Adrenal gland (tissue), 12 donors: Measurements from ENCODE around the gene KLK15. TPM values are rescaled to one million over a fixed set of nuclear protein-coding genes. Genes with fewer than 3 reads are reported as not detected.

Source experiments
- DNase-seq, 7 donors: peaks; one replicate each; pipeline ENCODE4 v3.0.0-alpha.2; 2019 to 2020
- H3K27ac ChIP-seq, 5 donors: fragments of 200-600 bp; sonication (generic) in 4 of 5; 1 replicate in 3 of 5; 2 replicates in 2 of 5; pipeline versions ENCODE4 v1.5.1 to v1.8.0; 2016 to 2020; ENCODE audit warnings: mild to moderate bottlenecking in 1 of 5
- H3K27me3 ChIP-seq: fragments of 200-600 bp; 2 replicates; pipeline ENCODE4 v1.8.0; 2021
- H3K36me3 ChIP-seq, 2 donors: fragments of 200-600 bp; replicated peaks in 1 of 2; 1 replicate in 1 of 2; 2 replicates in 1 of 2; pipeline versions ENCODE4 v1.5.1 to v1.8.0; 2018 to 2022
- H3K4me1 ChIP-seq, 2 donors: fragments of 200-600 bp; replicated peaks in 1 of 2; 1 replicate in 1 of 2; 2 replicates in 1 of 2; pipeline versions ENCODE4 v1.5.1 to v1.8.0; 2018 to 2021
- H3K4me3 ChIP-seq, 4 donors: fragments of 200-600 bp; sonication (generic) in 3 of 4; one replicate each; pipeline ENCODE4 v1.5.1; 2016 to 2018
- H3K9me3 ChIP-seq, 3 donors: fragments of 200-600 bp; sonication (generic) in 1 of 3; replicated peaks in 1 of 3; 1 replicate in 2 of 3; 2 replicates in 1 of 3; pipeline versions ENCODE4 v1.5.1 to v1.8.0; 2016 to 2021
- POLR2A ChIP-seq, 2 donors: fragments of 450-650 bp; IDR thresholded peaks; one replicate each; pipeline ENCODE4 v1.6.1; 2017; ENCODE audit warnings: antibody characterized with exemption in 2 of 2, mild to moderate bottlenecking in 2 of 2, moderate library complexity in 1 of 2
- WGBS, 4 donors: extraction: QIAGEN DNeasy Blood & Tissue Kit in 2 of 4; methylation state at CpG; one replicate each; pipeline versions ENCODE4 v1.1.5 to v1.1.7; 2013 to 2017; 5-methylcytosine and 5-hydroxymethylcytosine counted together
- intact Hi-C, 2 donors: fragments of 100-400 bp; cut with DNase I; formaldehyde crosslinking; loops; one replicate each; pipeline versions ENCODE4 v1.14.1 to v1.15.0; 2022 to 2023
- polyA plus RNA-seq, 3 donors: library from polyadenylated mRNA; stranded (reverse); fragments of 200-250 nt in 2 of 3; fragments of 350-450 nt in 1 of 3; fragmentation: Illumina TruSeq in 1 of 3; extraction: RNeasy Lipid Tissue Mini Kit (QIAGEN cat#74804) in 1 of 3; gene quantifications; one replicate each; pipeline ENCODE4 v1.2.3, GENCODE V29; 2013 to 2014
- total RNA-seq, 9 donors: library from RNA; depleted of rRNA in 4 of 9; stranded (reverse); fragments of >200 nt in 4 of 9; fragments of 120-200 nt in 1 of 9; fragmentation: NEBNext Ultra II Directional in 1 of 9; extraction: Animal tissue kit (Norgen Biotek cat#: 25700) in 1 of 9; gene quantifications; one replicate each; pipeline versions ENCODE4 v1.1.0 to v1.2.4, GENCODE V29; 2013 to 2023
- TF ChIP-seq, protein P1 (sequence below), 6 experiments: fragments of 450-650 bp in 4 of 6; fragments of 200-600 bp in 2 of 6; sonication (generic) in 1 of 6; IDR thresholded peaks; 1 replicate in 5 of 6; 2 replicates in 1 of 6; pipeline versions ENCODE4 v1.5.1 to v1.8.0; 2016 to 2021; ENCODE audit warnings: antibody characterized with exemption in 6 of 6, mild to moderate bottlenecking in 2 of 6, moderate library complexity in 1 of 6
- donor health status: healthy with polysubstance abuse.
- donor health status: Bipolar disorder and iron deficiency.
- donor health status: DM: yes; HTN: yes; CAD: no.
- donor health status: DM: no; HTN: no; CAD: no.
- donor health status: DM: no; HTN: no; CAD: no.
- donor health status: DM: yes; HTN: yes; CAD: no.

KLK15 gene
- total and polyA plus RNA-seq, 12 donors: 0.15 to 5.1 (median 0.99) TPM; not detected in 2

DNA sequence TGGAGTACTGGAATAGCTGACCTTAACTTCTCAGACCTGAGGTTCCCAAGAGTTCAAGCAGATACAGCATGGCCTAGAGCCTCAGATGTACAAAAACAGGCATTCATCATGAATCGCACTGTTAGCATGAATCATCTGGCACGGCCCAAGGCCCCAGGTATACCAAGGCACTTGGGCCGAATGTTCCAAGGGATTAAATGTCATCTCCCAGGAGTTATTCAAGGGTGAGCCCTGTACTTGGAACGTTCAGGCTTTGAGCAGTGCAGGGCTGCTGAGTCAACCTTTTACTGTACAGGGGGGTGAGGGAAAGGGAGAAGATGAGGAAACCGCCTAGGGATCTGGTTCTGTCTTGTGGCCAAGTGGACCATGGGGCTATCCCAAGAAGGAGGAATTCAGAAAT is 27.6 kb upstream of the KLK15 start:
- 36 to 41% (median 39%) methylated on average over 5 of the region's 5 CpGs for WGBS, 4 donors
- intact Hi-C loops: no loop called here
- H3K36me3 ChIP-seq: no peaks in the 10 kb centered on the region
- H3K4me3 ChIP-seq: no peak overlapping the region
- H3K9me3 ChIP-seq: no peaks in the 10 kb centered on the region
- TF ChIP-seq, protein P1, sequence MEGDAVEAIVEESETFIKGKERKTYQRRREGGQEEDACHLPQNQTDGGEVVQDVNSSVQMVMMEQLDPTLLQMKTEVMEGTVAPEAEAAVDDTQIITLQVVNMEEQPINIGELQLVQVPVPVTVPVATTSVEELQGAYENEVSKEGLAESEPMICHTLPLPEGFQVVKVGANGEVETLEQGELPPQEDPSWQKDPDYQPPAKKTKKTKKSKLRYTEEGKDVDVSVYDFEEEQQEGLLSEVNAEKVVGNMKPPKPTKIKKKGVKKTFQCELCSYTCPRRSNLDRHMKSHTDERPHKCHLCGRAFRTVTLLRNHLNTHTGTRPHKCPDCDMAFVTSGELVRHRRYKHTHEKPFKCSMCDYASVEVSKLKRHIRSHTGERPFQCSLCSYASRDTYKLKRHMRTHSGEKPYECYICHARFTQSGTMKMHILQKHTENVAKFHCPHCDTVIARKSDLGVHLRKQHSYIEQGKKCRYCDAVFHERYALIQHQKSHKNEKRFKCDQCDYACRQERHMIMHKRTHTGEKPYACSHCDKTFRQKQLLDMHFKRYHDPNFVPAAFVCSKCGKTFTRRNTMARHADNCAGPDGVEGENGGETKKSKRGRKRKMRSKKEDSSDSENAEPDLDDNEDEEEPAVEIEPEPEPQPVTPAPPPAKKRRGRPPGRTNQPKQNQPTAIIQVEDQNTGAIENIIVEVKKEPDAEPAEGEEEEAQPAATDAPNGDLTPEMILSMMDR (IDR thresholded peaks at IDR 0.05): no peak
- TF ChIP-seq POLR2A (IDR thresholded peaks at IDR 0.05): no peak
- peak in 6 of 7 donors; percentile 45 to 63 (median 55) for DNase-seq
- H3K4me1 ChIP-seq: no peaks in the 10 kb centered on the region
- peak overlapping the region in 1 of 5 donors; percentile 45 for H3K27ac ChIP-seq
- no peaks in the 10 kb centered on the region for H3K27me3 ChIP-seq

DNA sequence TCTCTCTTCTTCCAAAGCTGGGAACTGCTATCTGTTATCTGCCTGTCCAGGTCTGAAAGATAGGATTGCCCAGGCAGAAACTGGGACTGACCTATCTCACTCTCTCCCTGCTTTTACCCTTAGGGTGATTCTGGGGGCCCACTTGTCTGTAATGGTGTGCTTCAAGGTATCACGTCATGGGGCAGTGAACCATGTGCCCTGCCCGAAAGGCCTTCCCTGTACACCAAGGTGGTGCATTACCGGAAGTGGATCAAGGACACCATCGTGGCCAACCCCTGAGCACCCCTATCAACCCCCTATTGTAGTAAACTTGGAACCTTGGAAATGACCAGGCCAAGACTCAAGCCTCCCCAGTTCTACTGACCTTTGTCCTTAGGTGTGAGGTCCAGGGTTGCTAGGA is 26.5 kb upstream of the KLK15 start:
- Histone ChIP-seq H3K27ac (no peak overlapping the region), H3K27me3 (no peaks in the 10 kb centered on the region), H3K4me3 (no peak overlapping the region), H3K36me3 (no peaks in the 10 kb centered on the region), H3K4me1 (no peaks in the 10 kb centered on the region), H3K9me3 (no peaks in the 10 kb centered on the region)
- DNase-seq: no peak
- TF ChIP-seq POLR2A (IDR thresholded peaks at IDR 0.05): no peak
- TF ChIP-seq, protein P1 (IDR thresholded peaks at IDR 0.05): no peak
- intact Hi-C loops: no loop called here
- 71 to 90% (median 79%) methylated on average over 2 to 4 of the region's 4 CpGs for WGBS, 4 donors

DNA sequence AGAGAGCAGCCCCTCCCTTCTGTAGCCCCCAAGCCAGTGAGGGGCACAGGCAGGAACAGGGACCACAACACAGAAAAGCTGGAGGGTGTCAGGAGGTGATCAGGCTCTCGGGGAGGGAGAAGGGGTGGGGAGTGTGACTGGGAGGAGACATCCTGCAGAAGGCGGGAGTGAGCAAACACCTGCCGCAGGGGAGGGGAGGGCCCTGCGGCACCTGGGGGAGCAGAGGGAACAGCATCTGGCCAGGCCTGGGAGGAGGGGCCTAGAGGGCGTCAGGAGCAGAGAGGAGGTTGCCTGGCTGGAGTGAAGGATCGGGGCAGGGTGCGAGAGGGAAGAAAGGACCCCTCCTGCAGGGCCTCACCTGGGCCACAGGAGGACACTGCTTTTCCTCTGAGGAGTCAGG is 25.5 kb upstream of the KLK15 start:
- H3K27ac ChIP-seq: no peak overlapping the region
- no peak for TF ChIP-seq POLR2A (IDR thresholded peaks at IDR 0.05)
- TF ChIP-seq, protein P1 (IDR thresholded peaks at IDR 0.05): no peak
- no peaks in the 10 kb centered on the region for H3K36me3 ChIP-seq
- no peaks in the 10 kb centered on the region for H3K4me1 ChIP-seq
- 34 to 60% (median 52%) methylated on average over 7 of the region's 7 CpGs for WGBS, 4 donors
- DNase-seq: no peak
- intact Hi-C loops: no loop called here
- no peaks in the 10 kb centered on the region for H3K9me3 ChIP-seq
- H3K27me3 ChIP-seq: no peaks in the 10 kb centered on the region
- H3K4me3 ChIP-seq: no peak overlapping the region

DNA sequence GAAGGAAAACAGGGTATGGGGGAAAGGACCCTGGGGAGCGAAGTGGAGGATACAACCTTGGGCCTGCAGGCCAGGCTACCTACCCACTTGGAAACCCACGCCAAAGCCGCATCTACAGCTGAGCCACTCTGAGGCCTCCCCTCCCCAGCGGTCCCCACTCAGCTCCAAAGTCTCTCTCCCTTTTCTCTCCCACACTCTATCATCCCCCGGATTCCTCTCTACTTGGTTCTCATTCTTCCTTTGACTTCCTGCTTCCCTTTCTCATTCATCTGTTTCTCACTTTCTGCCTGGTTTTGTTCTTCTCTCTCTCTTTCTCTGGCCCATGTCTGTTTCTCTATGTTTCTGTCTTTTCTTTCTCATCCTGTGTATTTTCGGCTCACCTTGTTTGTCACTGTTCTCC is 24.0 kb upstream of the KLK15 start:
- H3K4me3 ChIP-seq: no peak overlapping the region
- no peaks in the 10 kb centered on the region for H3K9me3 ChIP-seq
- TF ChIP-seq, protein P1 (IDR thresholded peaks at IDR 0.05): no peak
- no peak for TF ChIP-seq POLR2A (IDR thresholded peaks at IDR 0.05)
- H3K27me3 ChIP-seq: no peaks in the 10 kb centered on the region
- H3K4me1 ChIP-seq: no peaks in the 10 kb centered on the region
- no peak overlapping the region for H3K27ac ChIP-seq
- H3K36me3 ChIP-seq: no peaks in the 10 kb centered on the region
- DNase-seq: no peak
- 66 to 78% (median 73%) methylated on average over 6 of the region's 6 CpGs for WGBS, 4 donors
- intact Hi-C loops: no loop called here
